GM19240 (cell line): ENCODE data around the gene RNASE8.
"Not testable (repeated sequence)": the region's sequence is repeated elsewhere in the genome, so short reads cannot be mapped to it uniquely, and the experiment has no call there.

ENCODE experiments used
- DNase-seq: peaks from one replicate; pipeline ENCODE4 v3.0.0; 2011; ENCODE audit warnings: low spot score; ENCODE audit not compliant: insufficient read length

Gene RNASE8, protein sequence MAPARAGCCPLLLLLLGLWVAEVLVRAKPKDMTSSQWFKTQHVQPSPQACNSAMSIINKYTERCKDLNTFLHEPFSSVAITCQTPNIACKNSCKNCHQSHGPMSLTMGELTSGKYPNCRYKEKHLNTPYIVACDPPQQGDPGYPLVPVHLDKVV

DNA sequence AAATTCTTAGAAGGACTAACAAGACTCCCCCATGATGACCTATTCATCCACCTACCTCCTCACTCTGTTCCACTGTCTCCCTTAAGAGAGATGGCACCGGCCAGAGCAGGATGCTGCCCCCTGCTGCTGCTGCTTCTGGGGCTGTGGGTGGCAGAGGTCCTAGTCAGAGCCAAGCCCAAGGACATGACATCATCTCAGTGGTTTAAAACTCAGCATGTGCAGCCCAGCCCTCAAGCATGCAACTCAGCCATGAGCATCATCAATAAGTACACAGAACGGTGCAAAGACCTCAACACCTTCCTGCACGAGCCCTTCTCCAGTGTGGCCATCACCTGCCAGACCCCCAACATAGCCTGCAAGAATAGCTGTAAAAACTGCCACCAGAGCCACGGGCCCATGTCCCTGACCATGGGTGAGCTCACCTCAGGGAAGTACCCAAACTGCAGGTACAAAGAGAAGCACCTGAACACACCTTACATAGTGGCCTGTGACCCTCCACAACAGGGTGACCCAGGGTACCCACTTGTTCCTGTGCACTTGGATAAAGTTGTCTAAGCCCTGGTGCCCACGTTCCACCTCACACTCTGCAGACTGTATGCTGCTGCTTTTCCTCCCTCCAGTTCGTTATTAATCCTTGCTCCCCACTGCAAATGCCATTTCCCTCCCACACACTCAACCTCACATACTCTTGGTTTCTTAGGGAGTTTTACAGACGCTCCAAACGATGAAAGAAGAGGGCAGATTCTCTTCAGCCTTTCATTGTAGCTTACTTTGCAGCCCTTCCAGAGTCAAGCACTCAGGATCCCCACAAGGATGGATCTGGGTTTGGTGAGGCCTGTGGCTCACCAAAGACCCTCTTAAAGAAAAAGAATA is at the start of gene RNASE8:
RNASE8 (plus strand) TSS at position 20 of the 873 bp plus-strand sequence; CDS start at position 91, 71 bp downstream.
- no peak for DNase-seq

DNA sequence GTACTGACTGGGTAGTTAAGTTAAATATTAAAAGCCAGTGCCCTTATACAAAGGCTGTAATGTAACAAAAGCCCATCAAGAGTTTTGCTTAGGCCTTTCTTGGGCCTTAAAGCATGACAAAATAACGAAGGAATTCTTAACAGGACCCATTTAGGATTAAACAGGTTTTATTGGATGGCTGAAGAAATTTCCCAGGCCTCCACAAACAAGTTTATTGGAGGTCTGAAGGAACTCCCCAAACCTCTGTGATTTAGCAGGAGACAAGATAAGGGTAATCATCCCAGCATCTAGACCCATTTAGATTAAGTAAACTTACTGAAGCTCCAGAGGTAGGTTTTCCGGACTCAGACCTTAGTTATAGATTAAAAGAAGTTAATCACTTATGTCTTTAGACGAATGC is 47.9 kb upstream of the RNASE8 start:
- DNase-seq = not testable (repeated sequence)

DNA sequence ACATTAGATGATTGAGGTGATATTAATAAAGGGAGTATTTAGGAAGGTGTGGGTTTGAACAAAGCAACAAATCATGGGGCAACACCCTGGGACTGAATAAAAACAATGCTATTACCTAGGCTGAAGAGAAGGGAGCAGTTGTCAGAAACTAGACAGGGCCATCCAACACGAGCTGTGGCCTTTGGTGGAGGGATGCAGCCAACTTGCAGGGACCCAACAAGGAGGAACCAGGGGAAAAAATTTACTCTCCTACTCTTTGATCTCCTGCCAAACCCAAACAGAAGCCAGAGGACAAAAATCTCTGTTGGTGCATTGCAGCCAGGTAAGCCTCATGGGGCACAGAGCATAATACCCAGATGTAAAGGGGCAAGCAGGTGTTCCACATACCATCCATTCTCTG is 46.5 kb upstream of the RNASE8 start:
- no peak for DNase-seq

DNA sequence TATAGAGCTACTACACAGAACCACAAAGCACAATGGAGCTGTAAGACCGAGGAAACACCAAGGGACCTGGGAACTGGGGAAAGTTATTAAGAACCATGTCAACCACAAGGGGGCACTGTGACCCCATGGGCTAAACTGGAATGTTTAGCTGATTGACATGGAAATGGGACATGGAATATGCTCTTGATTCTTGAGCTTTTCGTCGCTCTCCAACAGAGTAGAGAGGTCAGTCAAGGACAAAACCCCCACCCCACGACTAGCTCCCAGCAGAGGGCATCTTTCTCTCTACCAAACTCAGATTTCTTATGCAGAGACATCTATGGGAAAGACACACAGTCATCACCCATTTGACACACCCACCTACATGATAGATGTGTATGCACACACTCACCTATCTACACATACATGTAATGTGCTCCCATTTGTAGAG is 42.8 kb upstream of the RNASE8 start:
- DNase-seq = peak; percentile 50

DNA sequence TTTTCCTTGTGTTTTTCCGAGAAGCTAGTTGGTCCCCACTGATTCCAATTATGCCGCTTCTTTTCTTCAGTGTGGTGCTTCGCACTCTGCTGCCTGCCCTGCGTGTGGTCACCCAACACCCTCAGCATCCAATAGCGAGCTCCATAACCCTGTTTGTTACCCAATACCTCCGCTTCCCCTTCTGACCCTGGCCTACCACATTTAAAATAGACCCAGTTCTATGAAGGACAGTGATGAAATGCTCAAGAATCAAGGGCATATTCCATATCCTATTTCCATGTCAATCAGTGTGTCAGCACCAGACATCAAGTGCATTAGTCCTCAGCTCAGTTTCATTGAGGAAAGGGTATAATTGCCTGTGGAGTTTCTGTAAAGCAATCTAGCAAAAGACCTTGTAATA is 42.3 kb upstream of the RNASE8 start:
- no peak for DNase-seq

DNA sequence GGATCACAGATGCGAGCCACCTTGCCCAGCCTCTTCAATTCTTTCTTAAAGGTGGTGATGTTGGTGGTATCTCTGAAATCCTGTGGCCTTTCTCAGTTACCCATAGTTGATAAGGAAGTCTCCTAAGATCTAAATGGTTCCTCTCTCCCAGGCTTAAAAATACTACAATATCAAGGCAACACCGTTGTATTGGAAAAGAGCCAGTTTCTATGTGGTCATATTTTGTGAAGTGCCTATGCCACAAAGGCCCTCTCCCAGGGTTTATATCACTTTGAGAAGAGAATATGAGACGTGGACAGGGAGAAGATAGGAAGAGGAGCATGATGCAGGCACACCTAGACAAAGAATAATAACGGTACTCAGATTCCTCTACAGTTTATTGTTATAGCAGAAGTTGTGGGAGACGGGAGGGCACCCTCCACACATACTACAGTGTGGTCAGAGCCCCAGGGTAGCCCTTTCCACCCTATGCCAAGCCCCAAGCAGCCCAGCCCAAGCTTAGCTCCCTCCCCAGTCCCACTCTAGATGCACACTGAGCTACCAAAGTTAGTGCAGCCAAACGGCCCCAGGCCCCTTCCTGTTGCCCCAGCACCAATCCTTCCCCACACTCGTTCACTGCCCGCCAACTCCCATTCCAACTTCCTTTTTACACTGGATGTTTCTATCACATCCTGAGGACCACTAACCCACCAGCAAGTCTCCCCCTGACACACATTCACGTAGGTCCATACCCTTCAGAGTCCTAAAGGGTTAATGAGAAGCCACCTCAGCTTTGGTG is 41.0 kb upstream of the RNASE8 start:
- no peak for DNase-seq

DNA sequence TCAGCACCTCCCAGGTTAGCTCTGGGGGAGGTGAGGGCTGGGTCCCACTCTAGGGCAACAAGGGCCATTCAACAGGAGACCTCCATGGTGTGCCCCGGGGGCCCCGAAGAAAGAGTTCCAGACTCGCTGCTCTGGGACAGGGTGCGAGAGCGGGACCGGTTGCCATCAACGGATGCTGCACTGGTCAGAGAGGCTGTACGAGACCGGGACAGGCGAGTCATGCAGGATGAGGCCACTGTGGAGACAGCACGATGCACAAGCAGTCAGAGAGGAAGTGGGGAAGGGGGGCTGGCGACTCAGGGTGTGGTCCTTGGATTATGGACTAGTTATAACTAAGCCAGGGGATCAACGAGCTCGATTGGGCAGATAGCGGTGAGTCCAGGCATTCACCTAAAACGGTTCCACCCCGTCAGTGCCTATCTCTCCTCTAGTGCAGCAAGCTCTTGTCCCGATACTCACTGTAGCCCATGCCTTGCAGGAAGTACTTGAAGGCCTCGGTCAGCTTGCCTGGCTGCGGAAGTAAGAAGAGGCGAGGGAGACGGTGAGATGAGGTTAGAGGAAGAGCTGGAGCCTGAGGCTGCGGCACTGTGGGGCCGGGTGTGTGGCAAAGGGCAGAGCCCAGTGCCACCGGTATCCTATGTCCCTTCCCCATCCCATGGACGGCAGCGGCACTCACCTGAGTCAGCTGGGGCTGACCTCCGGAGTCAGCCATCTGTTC is 39.9 kb upstream of the RNASE8 start:
- no peak for DNase-seq

DNA sequence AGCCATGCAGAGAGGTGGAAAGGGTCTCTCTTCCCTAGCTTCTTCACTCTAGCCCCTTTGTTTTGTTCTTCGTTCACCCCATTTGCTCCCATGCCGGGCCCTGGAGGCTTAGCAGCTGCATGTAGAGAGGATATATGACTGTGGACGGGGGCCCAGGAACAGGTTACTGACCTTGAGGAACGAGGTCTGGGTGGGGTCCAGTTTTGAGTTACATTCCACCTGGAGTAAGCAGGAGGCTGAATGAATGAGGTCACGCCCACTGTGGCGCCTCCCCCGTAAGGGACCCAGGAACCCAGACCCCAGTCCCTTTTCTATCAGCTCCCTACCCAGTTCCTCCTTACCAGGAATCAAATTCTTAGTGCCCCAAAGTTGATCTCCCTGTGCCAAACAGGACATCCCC is 39.3 kb upstream of the RNASE8 start:
- no peak for DNase-seq

DNA sequence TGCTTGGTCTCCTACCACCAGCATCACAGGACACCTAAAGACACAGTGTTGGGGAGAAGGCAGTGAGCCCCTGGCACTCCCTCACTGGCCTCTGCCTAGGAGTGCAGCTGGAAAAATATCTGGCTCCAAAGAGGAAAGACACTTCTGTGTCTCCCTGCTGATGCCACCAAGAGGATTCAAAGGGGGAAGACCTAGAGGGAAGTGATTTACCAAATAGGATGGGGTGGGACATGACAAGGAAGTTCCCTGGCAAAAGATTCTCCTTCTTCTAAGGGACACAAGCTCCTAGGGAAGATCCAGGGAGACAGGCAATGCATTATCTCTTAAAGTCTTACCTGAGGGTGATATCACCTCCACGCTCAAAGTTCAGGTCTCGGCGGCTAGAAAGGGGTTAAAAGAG is 38.8 kb upstream of the RNASE8 start:
- DNase-seq = no peak

DNA sequence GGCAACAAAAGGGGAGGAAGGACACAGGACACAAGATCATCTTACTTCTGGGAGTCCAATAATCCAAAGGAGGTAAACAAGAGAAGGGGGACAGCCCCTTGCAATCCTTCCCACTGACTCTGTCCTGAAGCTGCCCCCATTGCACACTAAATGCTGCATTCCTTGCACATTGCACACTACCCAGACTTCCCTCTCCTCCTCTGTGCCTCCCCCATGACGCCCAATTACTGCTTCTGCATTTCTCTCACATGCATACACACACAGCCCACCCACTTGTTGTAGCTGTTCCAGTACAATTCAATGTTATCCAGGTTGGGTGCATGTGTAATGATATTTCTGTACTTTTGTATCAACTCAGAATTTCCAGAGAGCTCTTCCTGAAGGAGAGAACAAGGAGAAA is 38.3 kb upstream of the RNASE8 start:
- DNase-seq = no peak

DNA sequence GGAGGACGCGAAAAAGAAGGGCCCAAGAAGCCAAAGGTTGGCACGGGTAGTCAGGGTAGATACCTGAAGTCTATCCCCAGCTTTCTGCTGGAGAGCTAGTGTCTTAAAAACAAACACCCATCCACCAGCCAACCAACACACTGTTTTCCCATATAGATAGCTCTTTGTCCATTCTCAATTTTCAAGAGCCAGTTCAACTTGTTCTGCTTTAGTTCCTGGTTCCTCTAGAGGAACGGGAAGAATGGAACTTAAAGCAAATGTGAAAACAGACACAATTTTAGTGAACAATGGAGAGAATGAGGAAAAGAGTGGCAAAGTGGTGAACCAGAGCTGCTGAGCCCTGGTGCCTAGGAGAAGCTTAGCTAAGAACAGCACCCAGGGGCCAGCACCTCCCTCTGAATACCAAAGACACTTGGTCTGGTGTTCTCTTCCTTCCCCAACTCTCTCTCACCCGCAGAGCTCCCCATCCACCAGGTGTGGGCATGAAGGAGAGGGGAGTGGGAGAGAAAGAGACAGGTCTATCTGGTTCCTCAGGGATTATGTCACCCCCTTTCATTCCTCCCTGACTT is 36.6 kb upstream of the RNASE8 start:
- no peak for DNase-seq

DNA sequence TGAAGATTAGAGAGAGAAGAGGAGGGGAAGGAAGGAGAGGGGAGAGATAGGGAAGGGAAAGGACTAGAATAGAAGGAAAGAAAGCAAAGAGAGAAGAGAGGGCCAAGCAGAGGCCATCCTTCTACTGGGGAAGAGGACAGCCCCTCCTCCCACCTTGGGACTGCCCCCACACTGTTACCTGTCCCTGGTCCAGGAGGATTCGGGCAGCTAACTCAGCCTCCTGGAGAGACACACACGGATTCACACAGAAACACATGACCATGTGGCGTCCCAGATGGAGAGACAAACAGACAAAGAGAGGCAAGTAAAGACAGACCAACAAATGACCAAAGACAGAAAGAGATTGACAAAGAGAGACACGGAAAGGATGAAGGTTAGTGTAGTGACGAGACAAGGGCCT is 34.9 kb upstream of the RNASE8 start:
- no peak for DNase-seq

DNA sequence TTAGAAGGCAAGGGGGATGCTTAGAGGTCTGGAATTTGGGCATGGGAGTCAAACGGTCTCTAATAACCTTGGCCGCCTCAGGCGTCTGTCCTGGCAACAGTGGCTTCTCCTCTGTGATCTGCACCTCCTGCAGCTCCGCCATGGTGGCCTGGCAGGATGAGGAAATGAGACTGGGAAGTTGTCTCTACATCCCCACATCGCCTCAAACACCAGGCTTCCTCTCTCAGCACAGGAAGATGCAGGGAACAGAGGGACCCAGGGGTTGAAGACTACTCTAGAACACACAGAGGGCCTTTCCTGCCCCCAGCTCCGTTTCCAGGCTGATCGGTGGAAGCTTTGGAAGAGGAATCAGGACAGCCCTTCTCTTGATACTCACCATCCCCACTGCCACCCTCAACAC is 34.4 kb upstream of the RNASE8 start:
- DNase-seq = no peak

DNA sequence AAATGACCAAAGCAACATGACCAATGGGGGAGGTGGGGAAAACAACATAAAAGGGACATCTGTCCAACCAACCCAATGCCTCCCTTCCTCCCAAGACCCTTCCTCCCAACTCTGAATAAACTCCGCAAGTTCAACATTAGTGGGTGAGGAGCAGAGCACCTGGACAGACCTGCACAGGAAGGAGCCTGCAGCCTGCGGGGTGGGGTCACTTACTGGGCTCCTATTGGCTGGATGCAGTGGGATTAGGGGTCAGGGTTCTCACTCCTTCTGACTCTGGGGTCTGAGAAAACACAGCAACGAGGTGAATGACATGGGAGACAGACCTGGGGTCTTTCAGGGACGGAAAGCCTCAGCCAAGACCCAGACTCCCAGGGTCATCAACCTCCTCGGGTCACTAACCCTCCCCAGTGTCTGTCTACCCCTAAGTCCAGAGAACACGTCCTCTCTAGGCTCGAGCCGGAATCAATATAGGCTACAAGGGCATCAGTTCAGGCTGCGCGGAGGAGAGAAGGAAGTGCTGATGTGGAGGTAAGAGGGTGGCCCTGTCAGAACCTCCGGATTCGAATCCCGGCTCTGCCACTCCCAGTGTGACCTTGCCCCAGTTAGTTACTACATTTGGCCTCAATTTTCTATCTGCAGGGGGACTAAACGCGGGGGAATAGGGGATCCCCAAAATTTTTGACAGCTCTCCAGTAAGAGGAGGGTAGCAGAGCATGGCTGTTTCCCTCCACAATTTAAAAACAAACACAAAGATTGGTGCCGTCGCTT is 33.6 kb upstream of the RNASE8 start:
- DNase-seq = no peak

DNA sequence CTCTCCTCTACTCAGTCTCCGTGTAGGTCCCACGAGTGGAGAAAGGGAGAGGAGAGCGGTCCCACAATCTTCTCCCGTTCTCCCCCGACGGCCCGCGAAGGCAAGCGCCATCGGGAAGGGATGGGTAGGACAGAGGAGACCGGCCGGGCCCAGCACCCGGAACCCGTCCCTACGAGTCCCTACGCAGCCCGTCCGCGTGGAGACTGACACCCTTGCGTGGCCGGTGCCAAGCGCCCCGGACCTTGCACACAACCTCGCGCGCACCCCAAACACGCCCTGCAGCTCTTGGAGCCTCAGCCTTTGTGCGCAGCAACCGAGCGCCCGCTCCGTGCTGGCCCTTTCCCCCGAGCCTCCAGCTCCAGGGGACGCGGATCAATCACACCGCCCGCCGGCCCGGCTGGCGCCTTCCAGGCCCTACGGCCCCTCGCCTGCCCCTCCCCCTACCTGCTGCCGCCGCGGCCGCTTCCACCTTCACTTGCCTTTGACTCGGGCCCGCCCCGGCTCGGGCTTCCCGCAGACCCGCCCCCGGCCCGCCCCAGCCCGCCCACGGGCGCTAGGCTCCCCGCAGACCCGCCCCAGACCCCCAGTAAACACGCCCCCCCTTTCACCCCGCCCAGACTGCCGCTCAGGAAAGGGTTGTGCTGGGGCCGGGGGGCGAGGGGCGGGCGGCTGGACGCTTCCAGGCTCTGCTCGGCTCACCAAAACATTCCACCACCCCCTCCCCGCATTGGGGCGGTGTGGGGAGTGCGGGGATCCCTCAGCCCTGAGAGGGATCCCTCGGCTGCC is 32.8 kb upstream of the RNASE8 start, which contains the start of gene NDRG2:
NDRG2 (minus strand) TSS at position 477 of the 786 bp plus-strand sequence. CDS start 1,746 bp downstream, outside the sequence.
- no peak for DNase-seq

DNA sequence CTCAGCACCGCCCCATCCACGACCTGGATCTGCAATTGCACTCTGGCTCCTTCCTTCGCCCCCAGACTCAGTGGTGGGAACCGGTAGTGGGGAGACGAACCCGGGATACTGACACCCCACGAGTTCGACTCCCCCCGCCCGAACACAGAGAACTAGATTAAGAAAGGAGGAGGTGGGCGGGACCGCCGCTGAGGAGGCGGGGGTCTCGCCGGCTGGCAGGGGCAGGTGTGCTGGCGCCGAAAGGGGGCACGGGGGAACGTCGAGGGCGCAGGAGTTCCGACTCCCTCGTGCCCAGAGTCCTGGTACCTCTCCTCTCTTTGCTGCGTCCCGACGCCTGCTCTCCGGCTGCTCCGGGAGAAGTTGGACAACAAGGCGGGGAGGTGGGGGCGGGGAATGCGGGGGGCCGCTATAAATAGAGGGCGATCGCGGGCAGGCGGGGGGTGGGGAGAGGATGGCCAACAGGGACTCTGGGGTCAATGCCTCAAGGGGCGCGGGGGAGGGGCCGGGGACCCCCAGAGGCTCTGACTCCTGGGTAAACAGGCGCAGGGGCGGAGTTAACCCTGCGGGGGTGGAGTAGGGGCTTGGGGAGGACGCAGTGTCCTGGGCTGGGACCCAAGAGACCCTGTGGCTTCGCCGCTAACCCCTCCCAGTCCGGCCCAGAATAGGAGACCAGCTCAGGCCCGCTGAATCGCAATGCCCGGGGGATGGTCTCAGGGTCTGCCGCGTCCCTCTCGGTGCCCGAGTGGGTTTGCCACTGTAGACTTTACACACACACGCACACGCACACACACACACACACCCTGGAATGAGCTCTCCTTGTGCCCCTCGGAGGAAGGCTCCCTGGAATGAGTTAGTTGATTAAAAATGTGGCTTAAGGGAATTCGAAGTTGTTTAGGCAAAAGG is 32.0 kb upstream of the RNASE8 start:
- no peak for DNase-seq

DNA sequence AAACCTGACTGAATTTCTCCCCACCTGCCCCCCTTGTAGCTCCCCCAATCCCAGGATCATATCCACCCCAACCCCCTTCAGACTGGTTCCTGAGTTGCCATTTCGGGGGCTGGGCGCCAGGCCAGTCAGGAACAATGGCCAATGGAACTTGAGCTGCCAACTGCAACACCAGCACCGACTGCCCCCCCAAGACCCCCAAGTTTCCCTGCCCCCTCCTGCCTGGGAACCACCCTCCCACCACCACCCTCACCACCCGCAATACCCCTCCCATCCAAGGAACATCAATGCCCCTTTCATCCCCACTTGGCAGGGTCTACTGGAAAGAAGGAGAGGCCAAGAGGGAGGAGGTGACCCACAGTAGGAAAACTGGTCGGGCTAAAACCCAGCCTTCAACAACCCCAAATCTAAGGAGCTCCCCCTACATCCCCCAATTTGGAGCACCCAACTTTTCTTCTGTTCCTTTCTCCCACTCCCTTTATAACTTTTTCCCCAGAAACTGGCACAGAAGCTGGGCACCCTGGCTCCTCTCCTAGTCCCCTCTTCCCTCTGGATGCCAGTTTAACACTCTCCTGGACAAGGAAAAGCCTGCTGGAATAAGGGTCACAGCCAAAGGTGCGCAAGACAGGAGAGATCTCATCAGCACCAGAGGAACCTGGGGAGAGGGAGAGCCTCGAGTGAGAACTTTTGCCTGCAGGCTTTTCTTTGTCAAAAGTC is 31.2 kb upstream of the RNASE8 start:
- no peak for DNase-seq

DNA sequence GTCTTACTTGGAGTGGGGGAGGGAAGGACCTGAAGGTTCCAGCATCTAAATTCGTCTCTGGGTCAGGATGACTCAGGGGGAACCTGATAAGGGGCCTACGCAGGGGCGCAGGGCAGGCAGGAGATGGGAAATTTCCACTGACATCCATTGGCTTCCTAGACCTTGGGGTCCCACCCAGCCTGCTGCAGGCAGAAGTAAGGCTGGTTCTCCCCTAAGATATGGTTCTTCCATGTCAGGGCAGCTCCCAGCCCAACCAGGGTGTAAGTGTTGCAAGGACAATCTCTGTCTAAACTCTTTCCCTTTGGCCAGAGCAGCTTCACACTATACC is 30.7 kb upstream of the RNASE8 start:
- no peak for DNase-seq
